Stimulated activated CD4-positive, alpha-beta T cell treated with anti-CD3 and anti-CD28 coated beads, Interleukin-12 subunit alpha, Interleukin-12 subunit beta, amount 100 ng/mL, for 48 hours (primary cell): Measurements from ENCODE around the gene UNCX.
"Not testable (repeated sequence)": the region's sequence is repeated elsewhere in the genome, so short reads cannot be mapped to it uniquely, and the experiment has no call there.

Source experiments
- DNase-seq, 3 donors: peaks; one replicate each; pipeline ENCODE4 v3.0.0-alpha.2; 2020; ENCODE audit warnings: low read depth in 2 of 3, low spot score in 1 of 3

UNCX gene

GRCh38 chr7:1255080-1255816, 22.6 kb downstream of the UNCX start:
- no peak for DNase-seq

GRCh38 chr7:1255817-1256340, 23.2 kb downstream of the UNCX start:
- DNase-seq: no peak

- no peak for DNase-seq
These were observed 23.9 kb downstream of the UNCX start for GRCh38 chr7:1256621-1257020.

- DNase-seq: no peak
These were observed 24.5 kb downstream of the UNCX start for GRCh38 chr7:1257221-1257620.

- DNase-seq: no peak
These were observed 25.2 kb downstream of the UNCX start for GRCh38 chr7:1257863-1258262.

GRCh38 chr7:1259621-1260243, 27.1 kb downstream of the UNCX start:
- DNase-seq: no peak

- DNase-seq: no peak
These were observed 27.6 kb downstream of the UNCX start for GRCh38 chr7:1260244-1260635.

- DNase-seq: not testable (repeated sequence)
These were observed 28.4 kb downstream of the UNCX start for GRCh38 chr7:1261036-1261435.

- DNase-seq: no peak
These were observed 29.8 kb downstream of the UNCX start for GRCh38 chr7:1262441-1262840.

GRCh38 chr7:1263391-1263951, 30.8 kb downstream of the UNCX start:
- no peak for DNase-seq

- DNase-seq: no peak
These were observed 31.9 kb downstream of the UNCX start for GRCh38 chr7:1264345-1265280.

GRCh38 chr7:1267016-1267900, 34.6 kb downstream of the UNCX start:
- no peak for DNase-seq

- DNase-seq: no peak
These were observed 35.6 kb downstream of the UNCX start for GRCh38 chr7:1268076-1268815.

GRCh38 chr7:1268866-1269265, 36.2 kb downstream of the UNCX start:
- no peak for DNase-seq

GRCh38 chr7:1269336-1269890, 36.7 kb downstream of the UNCX start:
- DNase-seq: no peak

GRCh38 chr7:1270181-1270580, 37.5 kb downstream of the UNCX start:
- DNase-seq: no peak

- no peak for DNase-seq
These were observed 38.4 kb downstream of the UNCX start for GRCh38 chr7:1271046-1271445.

GRCh38 chr7:1271656-1272055, 39.0 kb downstream of the UNCX start:
- DNase-seq: no peak

GRCh38 chr7:1272136-1272535, 39.5 kb downstream of the UNCX start:
- DNase-seq: not testable (repeated sequence)
